Measurements from ENCODE around the gene CPT2.

- no peak for TF ChIP-seq CTCF (IDR thresholded peaks at IDR 0.05)
- TF ChIP-seq POLR2A (IDR thresholded peaks at IDR 0.05): no peak
- no peak for TF ChIP-seq POLR2AphosphoS5 (IDR thresholded peaks at IDR 0.05)
- TF ChIP-seq EP300 (IDR thresholded peaks at IDR 0.05; ENCODE audit: low read depth): no peak
Observed at GRCh38 chr1:53147174-53147573, 49.5 kb upstream of the CPT2 start.

All from transverse colon (tissue), 4 donors.